Measurements from ENCODE around the gene ZFAND3.

GRCh38 chr6:38055203-38055589, 235.7 kb downstream of the ZFAND3 start:
- TF ChIP-seq BHLHE40 (IDR thresholded peaks at IDR 0.05; ENCODE audit: low read depth, low read length): no peak
- no peak for TF ChIP-seq RFX5 (IDR thresholded peaks at IDR 0.05; ENCODE audit: low read depth, low read length)
- TF ChIP-seq ELK1 (IDR thresholded peaks at IDR 0.05; ENCODE audit: borderline replicate concordance, low read depth, low read length): no peak
- TF ChIP-seq CTCF (conservative IDR thresholded peaks at IDR 0.05; ENCODE audit: low read depth, low read length): no peak
- TF ChIP-seq POLR2A (IDR thresholded peaks at IDR 0.05; ENCODE audit: low read depth, low read length): no peak
- TF ChIP-seq USF2 (IDR thresholded peaks at IDR 0.05; ENCODE audit: low read depth, low read length): no peak

All from IMR-90 (cell line).